HG02623 (cell line): ENCODE data around the gene DPH5.
"Not testable (repeated sequence)": the region's sequence is repeated elsewhere in the genome, so short reads cannot be mapped to it uniquely, and the experiment has no call there.

Source experiments
- ATAC-seq: cut with Tn5 transposase; IDR thresholded peaks from one replicate; pipeline ENCODE4 v1.9.1; 2021; ENCODE audit warnings: moderate library complexity; ENCODE audit not compliant: unreplicated experiment

DPH5 gene

DNA sequence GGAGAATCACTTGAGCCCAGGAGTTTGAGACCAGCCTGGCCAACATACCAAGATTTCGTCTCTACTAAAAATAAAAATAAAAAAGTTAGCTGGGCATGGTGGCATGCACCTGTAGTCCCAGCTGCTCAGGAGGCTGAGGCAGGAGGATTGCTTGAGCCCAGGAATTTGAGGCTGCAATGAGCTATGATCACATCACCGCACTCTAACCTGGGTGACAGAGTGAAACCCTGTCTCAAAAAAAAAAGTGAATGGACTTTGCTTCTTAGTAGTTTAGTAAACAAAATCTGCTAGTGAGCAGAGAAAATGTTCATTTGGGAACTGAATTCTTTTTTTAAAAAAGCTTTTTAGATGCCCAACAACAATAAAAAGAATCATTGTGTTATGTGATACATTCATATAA, 6.5 kb upstream of the DPH5 start:
- ATAC-seq: not testable (repeated sequence)

DNA sequence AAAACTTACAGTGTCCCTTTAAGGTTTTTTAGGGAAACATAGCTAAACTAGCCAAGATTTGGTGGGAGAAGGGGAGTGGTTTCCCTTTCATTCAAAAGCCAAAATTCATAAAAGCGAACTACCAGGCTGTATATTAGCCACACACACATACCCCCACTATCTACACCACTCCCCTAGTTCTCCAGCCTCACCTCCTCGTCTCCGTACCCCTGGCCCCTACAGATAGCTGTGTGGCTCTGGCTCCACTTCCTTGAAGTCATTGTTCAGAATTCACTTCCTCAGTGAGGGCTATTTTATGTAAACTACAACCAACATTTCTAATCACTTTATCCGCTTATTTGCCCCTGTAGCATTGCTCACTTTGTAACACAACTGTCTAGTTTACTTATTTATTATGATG, 5.3 kb upstream of the DPH5 start:
- no peak for ATAC-seq

DNA sequence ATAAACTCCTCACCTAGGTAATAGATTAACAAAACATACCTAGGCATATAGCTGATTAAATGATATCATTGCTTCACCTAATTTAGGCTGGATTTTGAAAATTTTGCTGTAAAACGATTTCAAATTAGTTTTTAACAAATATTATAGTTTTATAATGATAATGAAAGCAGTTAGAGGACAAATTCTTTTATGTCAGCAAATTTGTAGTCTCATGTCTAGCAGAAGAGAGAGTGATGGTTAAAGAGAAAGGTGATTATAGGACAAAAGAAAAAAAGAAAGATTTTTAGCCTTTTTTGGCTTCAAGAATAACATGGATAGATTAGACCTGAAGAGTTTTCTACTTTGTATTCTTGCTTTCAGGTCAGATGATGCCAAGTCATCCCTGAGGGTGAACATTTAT, 3.6 kb upstream of the DPH5 start:
- ATAC-seq: no peak

DNA sequence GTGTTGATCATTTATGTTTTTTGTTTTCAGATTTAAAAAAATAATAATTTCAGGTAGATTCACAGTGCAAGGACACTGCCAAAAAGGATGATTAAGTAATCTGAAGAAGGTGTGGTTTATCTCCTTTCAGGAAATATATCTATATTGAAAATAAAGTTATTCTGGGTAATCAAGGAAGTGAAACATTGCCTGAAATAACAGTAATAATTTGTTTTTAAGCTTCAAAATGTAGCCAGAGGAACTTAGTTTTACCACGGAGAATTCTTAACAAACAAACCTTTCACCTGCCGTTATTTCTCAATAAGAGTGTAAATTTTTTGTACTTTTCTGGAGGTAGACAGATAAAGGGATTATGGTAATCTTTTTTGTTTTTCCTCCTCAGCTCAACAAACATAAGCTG, 2.9 kb upstream of the DPH5 start:
- no peak for ATAC-seq

DNA sequence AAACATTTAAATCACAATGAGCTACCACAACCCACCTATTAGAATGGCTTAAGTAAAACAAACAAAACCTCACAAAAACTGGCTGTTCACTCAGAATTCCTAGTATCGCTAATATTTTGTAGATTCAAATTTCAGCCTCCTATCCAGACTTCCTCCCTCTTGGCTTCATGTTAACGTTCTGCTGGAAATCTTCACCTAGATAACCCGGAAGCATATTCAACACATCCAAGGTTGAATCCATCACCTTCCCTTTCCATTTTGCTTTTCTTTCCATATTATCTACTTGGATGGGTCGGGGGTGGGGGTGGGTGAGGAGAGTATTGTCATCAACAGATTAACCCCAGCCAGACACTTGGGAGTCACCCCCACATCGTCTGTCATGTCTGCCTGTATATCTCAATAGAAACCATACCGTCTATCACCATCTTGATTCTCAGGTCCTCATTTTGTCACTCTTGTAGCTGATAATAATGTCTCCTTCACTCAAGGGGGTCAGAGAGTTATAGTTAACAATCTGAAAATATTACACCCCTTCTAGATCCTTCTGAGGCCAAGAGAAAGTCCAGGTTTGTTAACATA, 1.7 kb upstream of the DPH5 start:
- no peak for ATAC-seq

DNA sequence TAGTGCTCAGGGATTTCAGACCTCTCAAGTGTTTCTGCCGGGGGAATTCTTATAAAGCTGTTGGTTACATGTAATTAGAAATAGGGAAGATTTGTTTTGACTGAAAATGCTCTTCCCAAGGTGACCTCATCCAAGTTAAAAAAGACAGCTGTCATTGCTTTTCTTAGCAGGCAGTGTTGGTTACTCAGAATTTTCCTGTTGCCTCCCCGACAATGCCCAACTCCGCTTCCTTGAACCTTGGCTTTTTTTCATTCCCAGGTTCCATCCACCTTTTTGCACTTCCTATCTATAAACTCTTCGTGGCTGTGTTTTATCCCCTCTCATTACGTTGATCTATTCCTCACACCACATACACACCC, 825 bp upstream of the DPH5 start:
- ATAC-seq: no peak

DNA sequence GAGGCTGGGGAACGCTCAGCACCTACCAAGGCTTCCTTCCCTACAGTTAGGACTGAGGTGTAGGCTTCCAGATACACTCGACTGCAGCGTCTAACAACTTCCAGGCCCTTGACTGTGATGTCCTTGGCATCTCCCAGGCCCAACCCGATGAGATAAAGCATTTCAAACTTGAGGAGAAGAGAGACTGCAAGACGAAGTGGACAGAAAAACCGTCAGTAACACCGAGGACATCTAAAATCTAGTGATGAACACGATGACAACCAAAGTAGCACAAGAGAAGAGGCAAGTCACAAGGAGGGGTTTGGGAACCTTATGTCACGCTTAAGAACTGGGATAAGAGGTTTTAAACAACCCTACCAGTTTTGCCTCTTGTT, 314 bp downstream of the DPH5 start:
- peak; percentile 25 for ATAC-seq

DNA sequence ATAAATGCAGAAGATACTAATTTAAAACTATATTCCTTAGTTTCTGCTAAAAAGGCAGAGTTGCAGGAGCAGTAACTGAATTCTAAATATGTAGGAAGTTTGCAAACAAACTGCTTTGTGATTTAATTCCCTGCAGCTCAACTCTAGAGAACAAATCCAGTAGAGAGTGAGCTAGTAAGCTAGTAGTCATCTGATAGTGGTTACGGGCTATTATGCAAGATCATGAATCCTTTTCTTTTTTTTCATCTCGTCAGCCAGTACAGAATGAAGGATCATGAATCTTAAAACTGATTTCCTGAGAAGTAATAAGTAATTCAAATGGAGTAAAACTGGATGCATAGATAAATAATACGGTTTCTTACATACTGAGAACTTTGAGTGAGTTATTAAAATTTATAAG, 3.3 kb downstream of the DPH5 start:
- no peak for ATAC-seq

DNA sequence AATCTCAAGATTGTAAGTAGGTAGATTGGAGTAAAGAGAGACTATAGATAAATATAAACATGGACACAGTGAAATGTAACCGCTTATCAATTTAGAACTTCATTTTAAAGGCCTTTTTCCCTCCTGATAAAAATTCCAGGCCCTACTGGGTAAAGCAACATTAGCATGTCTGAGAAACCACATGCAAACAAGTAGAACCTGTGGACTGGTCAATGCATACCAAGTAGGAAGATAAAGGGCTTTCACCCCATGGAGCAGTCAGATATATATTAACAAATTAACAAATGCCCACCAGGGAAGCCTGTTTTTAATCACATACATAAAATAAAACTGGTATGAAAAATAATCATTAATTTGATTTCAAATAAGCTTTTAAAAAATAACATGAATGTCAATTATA, 8.1 kb downstream of the DPH5 start:
- ATAC-seq: no peak

DNA sequence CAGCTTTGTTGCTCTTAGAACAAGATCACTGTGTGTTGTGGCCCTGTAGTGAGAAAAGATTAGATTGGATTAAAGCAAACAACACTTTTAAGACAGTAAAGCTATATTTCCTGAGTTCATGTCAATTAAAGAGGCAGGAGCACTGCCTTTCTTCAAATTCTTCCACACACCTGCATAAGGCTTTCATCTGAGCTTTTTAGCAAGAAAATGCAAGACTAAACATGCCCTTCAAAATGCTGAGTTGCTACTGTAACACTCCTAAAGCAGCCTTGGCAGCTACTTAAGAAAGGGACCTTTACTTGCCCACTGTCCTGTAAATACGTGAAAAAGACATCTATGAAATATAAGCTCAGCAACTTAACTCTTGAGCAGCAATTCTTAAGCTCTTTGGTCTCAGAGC, 11.8 kb downstream of the DPH5 start:
- ATAC-seq: no peak

DNA sequence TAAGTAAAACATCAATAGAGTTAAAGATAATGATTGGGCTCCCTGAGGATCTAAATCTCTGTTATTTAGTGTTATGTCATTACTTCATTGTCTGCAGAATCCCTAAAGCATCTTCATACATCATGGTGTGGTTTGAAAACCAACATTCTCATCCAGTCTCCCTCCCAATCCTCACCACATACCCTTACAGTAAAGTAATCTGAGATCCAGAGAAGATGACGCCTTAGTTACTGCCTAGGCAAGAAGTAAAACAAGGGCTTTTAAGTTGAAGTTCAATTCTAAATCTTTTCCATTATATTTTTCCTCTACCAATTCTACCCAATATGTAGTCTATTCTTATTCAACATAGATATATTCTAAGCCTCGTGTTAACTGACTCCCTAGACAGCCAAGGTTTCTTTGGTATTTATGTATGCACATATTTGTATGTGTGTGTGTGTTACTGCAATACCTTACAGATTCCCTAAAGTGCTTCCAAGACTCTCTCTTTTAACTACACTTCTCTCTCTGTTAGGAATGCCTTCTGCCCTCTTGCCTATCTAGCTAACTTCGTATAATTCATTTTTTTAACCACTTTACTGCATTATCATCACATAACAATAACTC, 17.3 kb downstream of the DPH5 start:
- no peak for ATAC-seq

DNA sequence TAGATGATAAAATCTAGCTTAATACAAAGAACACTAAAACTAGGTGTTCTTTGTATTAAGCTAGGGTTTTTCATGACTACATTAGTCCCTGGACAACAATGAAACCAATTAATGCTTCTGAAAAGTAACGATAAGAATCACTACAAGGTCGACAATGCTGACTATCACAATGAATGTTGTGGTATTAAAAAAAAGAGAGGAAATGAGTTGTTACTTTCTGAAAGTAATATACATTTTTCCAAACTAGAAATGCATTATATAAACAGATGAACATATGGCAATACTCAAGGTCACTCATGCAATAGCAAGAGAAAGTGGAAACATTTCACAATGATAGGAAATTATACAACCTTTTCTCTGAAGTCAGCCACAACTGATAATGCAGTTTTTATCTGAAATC, 19.0 kb downstream of the DPH5 start:
- no peak for ATAC-seq

DNA sequence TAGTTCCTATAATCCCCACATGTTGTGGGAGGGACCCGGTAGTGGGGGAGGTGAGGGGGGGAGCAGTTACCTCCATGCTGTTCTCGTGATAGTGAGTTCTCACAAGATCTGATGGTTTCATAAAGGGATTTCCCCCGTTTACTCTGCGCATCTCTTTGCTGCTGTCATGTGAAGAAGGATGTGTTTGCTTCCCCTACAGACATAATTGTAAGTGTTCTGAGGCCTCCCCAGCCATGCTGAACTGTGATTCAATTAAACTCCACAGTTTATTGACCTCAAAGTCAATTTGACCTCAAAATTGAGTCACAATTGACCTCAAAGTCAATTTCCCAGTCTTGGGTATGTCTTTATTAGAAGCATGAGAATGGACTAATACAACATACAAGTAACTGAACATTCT, 19.7 kb downstream of the DPH5 start:
- ATAC-seq: no peak

DNA sequence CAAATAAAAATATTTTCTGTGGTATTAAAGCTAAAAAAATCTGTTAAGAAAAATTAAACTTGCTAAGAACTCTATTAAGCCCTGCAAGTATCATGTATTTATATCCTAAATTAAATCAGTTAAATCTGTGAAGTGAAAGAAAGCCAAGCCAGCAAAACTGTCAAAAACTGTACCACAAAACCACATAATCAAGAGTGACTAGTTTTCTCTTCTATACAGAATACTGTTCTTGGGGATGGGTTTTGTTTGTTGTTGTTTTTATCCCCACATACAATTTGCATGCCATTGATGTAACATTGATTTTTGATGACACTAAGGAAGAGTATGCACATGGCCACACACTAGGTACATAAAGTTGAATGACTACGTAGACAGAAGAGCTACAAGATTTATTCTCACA, 20.4 kb downstream of the DPH5 start:
- ATAC-seq: no peak

DNA sequence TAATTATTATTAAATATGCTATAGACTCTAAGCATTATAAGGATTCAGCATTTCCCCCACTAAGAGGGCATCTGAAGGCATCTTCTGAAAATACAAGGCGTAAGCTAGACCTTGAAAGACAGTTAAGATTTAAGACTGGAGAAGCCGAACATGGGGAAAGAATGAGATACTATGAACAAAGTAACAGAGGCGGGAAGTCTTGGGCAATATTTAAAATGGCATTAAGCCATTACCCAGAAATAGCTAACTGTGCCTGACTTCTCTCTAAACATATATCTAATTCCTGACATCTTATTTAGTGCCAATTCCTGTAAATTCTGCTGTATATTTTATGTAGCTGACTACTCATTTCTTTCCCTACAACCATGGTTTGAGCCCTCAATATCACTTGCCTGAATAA, 20.9 kb downstream of the DPH5 start:
- ATAC-seq: no peak

DNA sequence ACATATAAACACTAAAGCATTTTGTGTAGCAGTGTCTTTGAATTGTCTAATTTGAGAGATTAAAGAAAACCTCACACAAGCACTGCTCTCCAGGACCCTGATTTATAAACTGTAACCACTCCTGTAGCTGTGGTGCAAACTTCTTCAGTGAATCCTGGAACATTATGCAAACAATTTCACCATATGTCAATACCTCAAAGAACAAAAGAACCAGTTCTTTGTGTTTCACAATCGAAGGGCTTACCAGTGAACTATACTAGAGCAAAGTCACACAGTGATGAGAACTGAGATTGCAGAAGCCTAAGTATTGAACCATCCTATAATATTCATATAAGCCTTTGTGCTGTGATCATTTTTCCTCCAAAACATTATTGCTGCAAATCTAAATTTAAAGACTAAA, 21.5 kb downstream of the DPH5 start:
- ATAC-seq: no peak

DNA sequence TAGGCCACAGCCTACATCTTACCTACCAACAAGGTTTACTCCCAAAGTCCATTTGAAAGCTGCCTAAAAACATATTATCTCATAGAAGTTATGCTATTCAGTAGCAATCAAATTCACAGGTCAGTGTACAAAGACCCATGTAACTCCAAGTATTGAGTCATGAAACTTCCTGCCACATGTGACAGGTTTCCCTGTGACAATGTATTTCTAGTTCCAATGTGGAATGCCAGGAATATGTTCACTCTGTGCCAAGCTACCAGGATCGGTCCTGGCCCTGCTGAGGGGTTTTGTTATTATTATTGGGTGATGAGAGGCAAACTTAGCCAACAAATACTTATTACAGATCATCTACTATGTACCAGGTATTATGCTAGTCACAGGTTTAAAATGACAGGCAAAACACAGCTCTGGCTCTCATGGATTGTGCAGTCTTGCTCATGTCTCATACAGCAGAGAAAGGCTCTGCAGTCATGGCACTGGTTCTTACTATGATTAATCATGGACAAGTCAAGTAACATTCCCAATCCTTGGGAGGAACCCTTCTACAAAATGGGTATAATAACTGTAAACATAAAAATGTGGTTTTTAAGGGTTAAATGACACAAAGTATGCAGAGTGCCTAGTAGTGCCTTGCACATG, 22.5 kb downstream of the DPH5 start:
- ATAC-seq: no peak

DNA sequence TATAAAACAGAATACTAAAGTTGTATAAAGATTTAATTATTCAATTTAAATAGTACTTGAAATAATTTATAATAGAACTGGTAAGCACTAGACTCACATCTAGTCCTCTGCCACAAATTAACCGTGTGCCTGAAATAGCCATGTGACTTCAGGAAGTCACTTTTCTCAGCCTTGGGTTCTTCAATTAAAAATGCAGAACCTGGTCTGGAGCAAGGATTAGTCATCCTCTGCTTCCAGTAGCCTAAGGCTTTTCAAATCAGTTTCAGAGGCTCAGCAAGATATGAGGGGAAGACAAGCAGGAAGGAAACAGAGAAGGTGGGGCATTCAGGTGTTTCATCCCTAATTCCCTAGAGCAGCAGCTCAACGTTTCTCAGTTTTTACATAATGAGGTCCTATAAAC, 23.0 kb downstream of the DPH5 start:
- ATAC-seq: no peak

DNA sequence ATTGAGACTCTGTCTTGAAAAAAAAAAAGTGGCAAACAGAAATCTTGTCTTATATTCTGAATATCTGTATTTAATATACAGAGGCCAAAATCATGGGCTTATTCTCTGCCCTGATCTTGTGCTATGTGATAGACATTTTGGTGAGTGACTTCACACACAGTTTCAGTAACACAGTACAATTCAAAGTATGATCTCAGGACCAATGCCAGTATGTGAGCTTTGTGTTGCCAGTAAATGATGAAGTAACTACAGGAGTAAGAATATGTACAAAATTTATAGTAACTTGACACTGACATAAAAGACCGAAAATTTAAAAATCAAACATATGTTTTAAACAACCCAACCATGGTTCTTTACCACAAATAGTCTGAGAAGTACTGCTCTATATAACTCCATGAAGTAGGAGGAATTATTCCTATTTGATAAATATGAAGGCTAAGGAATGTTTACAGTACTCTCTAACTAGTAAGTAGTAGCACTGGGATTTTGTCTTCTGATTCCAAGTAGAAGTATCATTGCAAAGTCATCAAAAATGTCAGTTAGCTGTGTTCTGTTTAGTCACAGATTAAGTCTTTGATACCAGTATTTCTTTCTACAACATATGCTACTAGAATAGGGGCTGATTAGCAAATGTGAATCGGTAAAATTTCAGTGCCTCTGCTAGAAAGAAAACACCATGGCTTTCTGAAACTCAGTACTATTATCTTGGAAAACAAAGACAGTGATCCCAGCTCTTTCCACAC, 25.3 kb downstream of the DPH5 start:
- ATAC-seq: no peak

DNA sequence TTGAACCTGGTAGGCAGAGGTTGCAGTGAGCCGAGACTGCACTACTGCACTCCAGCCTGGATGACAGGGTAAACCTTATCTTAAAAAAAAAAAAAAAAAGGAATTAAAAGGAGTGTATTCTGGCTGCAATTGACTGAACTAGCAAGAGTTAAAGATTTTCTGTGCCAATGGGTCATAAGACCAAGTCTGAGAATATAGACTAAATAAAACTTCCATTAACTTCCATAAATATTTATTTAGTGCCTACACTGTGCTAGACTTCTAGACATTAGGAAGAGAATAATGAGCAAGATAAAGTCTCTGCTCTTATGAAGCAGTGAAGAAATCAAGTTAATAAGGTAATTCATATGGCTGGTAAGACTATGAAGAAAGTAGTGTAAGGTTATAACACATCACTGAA, 27.2 kb downstream of the DPH5 start:
- ATAC-seq: no peak

DNA sequence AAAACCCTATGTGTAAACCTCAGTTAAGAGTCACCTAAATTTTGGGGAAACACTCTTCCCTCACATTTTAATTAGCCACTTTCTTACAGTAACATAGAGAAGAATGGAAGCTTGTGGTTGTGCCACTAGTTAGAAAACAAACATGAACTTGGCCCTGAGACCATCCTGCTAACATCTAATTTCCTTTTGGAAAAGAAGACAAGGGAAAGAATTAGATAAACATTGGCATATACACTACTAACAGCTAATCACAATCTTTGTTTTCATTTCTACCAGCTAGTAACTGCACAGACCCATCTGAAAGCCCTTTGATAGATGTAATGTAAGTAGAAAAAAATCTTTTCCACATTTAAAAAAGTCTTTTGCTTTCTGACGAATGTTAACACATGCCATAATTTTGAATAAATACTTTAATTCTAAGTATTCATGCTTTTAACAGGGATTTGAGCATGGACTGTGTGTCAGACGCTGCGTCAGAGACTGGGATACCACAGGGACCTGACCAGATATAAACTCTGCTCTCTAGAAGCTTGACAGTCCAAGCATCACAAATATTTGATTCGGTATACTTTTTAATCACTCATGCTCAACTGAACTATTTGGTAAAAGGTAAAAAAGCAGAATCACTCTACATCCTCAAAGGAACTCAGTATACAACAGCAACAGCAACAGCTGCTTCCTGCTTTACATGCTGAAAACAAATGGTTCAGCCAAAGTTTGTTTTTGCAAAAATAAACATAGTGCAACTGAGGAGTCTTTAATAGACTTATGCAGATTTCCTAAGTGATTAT, 30.2 kb downstream of the DPH5 start:
- no peak for ATAC-seq
